Measurements from ENCODE around the gene KCP.
"Not testable (repeated sequence)": the region's sequence is repeated elsewhere in the genome, so short reads cannot be mapped to it uniquely, and the experiment has no call there.

Gene KCP

GRCh38 chr7:128910569-128910945 lies at the start of gene KCP:
Gene KCP, minus strand, starts transcription at chr7:128910709. Its CDS starts 33 bp downstream, at chr7:128910676.
- DNase-seq (ENCODE audit: low read depth) = no peak

- DNase-seq (ENCODE audit: low read depth) = no peak
These were observed 48.8 kb upstream of the KCP start for GRCh38 chr7:128959296-128959695.

GRCh38 chr7:128955981-128956380 lies 45.5 kb upstream of the KCP start:
- no peak for DNase-seq (ENCODE audit: low read depth)

- peak; percentile 41 for DNase-seq (ENCODE audit: low read depth)
These were observed 44.6 kb upstream of the KCP start for GRCh38 chr7:128954830-128955802.

- no peak for DNase-seq (ENCODE audit: low read depth)
These were observed 43.6 kb upstream of the KCP start for GRCh38 chr7:128954150-128954549.

- no peak for DNase-seq (ENCODE audit: low read depth)
These were observed 40.8 kb upstream of the KCP start for GRCh38 chr7:128951296-128951695.

- DNase-seq (ENCODE audit: low read depth) = no peak
These were observed 38.7 kb upstream of the KCP start for GRCh38 chr7:128948976-128949760.

GRCh38 chr7:128948312-128948973 lies 37.9 kb upstream of the KCP start:
- DNase-seq (ENCODE audit: low read depth) = no peak

- no peak for DNase-seq (ENCODE audit: low read depth)
These were observed 37.3 kb upstream of the KCP start for GRCh38 chr7:128947854-128948253.

- DNase-seq (ENCODE audit: low read depth) = no peak
These were observed 36.7 kb upstream of the KCP start for GRCh38 chr7:128946936-128947830.

- no peak for DNase-seq (ENCODE audit: low read depth)
These were observed 35.3 kb upstream of the KCP start for GRCh38 chr7:128945668-128946366.

- DNase-seq (ENCODE audit: low read depth) = no peak
These were observed 34.2 kb upstream of the KCP start for GRCh38 chr7:128944487-128945236.

- DNase-seq (ENCODE audit: low read depth) = not testable (repeated sequence)
These were observed 32.7 kb upstream of the KCP start for GRCh38 chr7:128943251-128943650.

- no peak for DNase-seq (ENCODE audit: low read depth)
These were observed 31.5 kb upstream of the KCP start for GRCh38 chr7:128941946-128942526.

GRCh38 chr7:128941323-128941890 lies 30.9 kb upstream of the KCP start:
- DNase-seq (ENCODE audit: low read depth) = no peak

GRCh38 chr7:128940494-128941322 lies 30.2 kb upstream of the KCP start:
- DNase-seq (ENCODE audit: low read depth) = no peak

GRCh38 chr7:128939861-128940410 lies 29.4 kb upstream of the KCP start:
- DNase-seq (ENCODE audit: low read depth) = no peak
